ENCODE data around the gene TRIM59.

DNA sequence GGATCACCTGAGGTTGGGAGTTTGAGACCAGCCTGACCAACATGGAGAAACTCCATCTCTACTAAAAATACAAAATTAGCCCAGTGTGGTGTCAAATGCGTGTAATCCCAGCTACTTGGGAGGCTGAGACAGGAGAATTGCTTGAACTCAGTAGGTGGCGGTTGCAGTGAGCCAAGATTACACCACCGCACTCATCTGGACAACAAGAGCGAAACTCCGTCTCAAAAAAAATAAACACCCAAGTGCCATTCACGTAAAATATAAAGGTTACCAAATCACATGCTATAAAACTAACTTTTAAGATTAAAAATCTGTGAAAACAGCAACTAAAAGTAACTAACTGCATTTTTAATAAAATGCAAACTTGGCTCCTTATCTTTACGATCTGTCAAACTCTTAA lies 8.9 kb downstream of the TRIM59 start:
- TF ChIP-seq ATF3 (IDR thresholded peaks at IDR 0.05; ENCODE audit: borderline replicate concordance, extremely low read depth, low read depth, low read length) (no peak), TCF12 (IDR thresholded peaks at IDR 0.05; ENCODE audit: low read depth, low read length) (no peak), TCF7 (IDR thresholded peaks at IDR 0.05; ENCODE audit: borderline replicate concordance) (no peak), ATF7 (IDR thresholded peaks at IDR 0.05; ENCODE audit: low read depth) (no peak), USF2 (IDR thresholded peaks at IDR 0.05; ENCODE audit: borderline replicate concordance, low read depth, low read length) (no peak), ESRRA (IDR thresholded peaks at IDR 0.05; ENCODE audit: low read length) (no peak), FOXM1 (IDR thresholded peaks at IDR 0.05; ENCODE audit: low read depth, low read length) (no peak), PML (IDR thresholded peaks at IDR 0.05; ENCODE audit: low read length) (no peak), TAF1 (IDR thresholded peaks at IDR 0.05; ENCODE audit: borderline replicate concordance, low read depth, low read length) (no peak)
- TF ChIP-seq, protein P1, sequence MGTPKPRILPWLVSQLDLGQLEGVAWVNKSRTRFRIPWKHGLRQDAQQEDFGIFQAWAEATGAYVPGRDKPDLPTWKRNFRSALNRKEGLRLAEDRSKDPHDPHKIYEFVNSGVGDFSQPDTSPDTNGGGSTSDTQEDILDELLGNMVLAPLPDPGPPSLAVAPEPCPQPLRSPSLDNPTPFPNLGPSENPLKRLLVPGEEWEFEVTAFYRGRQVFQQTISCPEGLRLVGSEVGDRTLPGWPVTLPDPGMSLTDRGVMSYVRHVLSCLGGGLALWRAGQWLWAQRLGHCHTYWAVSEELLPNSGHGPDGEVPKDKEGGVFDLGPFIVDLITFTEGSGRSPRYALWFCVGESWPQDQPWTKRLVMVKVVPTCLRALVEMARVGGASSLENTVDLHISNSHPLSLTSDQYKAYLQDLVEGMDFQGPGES (IDR thresholded peaks at IDR 0.05), result no peak
- TF ChIP-seq, protein P2, sequence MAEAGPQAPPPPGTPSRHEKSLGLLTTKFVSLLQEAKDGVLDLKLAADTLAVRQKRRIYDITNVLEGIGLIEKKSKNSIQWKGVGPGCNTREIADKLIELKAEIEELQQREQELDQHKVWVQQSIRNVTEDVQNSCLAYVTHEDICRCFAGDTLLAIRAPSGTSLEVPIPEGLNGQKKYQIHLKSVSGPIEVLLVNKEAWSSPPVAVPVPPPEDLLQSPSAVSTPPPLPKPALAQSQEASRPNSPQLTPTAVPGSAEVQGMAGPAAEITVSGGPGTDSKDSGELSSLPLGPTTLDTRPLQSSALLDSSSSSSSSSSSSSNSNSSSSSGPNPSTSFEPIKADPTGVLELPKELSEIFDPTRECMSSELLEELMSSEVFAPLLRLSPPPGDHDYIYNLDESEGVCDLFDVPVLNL (IDR thresholded peaks at IDR 0.05; ENCODE audit: low read depth, low read length), result no peak
- TF ChIP-seq, protein P3, sequence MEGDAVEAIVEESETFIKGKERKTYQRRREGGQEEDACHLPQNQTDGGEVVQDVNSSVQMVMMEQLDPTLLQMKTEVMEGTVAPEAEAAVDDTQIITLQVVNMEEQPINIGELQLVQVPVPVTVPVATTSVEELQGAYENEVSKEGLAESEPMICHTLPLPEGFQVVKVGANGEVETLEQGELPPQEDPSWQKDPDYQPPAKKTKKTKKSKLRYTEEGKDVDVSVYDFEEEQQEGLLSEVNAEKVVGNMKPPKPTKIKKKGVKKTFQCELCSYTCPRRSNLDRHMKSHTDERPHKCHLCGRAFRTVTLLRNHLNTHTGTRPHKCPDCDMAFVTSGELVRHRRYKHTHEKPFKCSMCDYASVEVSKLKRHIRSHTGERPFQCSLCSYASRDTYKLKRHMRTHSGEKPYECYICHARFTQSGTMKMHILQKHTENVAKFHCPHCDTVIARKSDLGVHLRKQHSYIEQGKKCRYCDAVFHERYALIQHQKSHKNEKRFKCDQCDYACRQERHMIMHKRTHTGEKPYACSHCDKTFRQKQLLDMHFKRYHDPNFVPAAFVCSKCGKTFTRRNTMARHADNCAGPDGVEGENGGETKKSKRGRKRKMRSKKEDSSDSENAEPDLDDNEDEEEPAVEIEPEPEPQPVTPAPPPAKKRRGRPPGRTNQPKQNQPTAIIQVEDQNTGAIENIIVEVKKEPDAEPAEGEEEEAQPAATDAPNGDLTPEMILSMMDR (IDR thresholded peaks at IDR 0.05 in 2 of 3, conservative IDR thresholded peaks at IDR 0.05 in 1 of 3; ENCODE audit: control insufficient read depth in 2 of 3, extremely low read depth in 1 of 3, insufficient read depth in 1 of 3, low read depth in 3 of 3, low read length in 3 of 3), result no peak
